Measurements from ENCODE around the gene LAMA3. TPM values are rescaled to one million over a fixed set of nuclear protein-coding genes. Genes with fewer than 3 reads are reported as not detected.
A peak's percentile ranks its signal among the peaks of the same experiment; 100 is the strongest.

The LAMA3 gene
- total RNA-seq, 1 donor from 2014 or later, result 3.5 TPM

DNA sequence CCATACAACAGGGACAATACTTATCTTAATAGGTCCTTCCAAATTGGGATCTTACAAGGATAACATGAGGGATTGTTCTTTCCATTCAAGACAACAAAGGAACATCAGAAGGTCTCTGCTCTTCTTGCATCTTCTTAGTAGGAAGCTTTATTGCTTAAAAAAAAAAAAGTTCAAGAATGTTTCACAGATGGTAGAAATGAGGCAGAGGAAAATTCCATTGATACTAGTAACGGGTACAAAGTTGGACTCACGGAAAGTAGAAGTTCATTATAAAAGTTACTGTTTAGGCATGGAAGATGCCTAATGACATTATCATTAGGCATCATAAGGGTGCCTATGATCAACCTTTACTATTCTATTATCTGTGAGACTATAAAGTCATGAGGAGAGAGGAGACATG is 136.2 kb downstream of the LAMA3 start:
- intact Hi-C loops (cut with micrococcal nuclease), result no loop called here
- TF ChIP-seq, protein P1, sequence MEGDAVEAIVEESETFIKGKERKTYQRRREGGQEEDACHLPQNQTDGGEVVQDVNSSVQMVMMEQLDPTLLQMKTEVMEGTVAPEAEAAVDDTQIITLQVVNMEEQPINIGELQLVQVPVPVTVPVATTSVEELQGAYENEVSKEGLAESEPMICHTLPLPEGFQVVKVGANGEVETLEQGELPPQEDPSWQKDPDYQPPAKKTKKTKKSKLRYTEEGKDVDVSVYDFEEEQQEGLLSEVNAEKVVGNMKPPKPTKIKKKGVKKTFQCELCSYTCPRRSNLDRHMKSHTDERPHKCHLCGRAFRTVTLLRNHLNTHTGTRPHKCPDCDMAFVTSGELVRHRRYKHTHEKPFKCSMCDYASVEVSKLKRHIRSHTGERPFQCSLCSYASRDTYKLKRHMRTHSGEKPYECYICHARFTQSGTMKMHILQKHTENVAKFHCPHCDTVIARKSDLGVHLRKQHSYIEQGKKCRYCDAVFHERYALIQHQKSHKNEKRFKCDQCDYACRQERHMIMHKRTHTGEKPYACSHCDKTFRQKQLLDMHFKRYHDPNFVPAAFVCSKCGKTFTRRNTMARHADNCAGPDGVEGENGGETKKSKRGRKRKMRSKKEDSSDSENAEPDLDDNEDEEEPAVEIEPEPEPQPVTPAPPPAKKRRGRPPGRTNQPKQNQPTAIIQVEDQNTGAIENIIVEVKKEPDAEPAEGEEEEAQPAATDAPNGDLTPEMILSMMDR (IDR thresholded peaks at IDR 0.05; ENCODE audit: borderline replicate concordance), result no peak

DNA sequence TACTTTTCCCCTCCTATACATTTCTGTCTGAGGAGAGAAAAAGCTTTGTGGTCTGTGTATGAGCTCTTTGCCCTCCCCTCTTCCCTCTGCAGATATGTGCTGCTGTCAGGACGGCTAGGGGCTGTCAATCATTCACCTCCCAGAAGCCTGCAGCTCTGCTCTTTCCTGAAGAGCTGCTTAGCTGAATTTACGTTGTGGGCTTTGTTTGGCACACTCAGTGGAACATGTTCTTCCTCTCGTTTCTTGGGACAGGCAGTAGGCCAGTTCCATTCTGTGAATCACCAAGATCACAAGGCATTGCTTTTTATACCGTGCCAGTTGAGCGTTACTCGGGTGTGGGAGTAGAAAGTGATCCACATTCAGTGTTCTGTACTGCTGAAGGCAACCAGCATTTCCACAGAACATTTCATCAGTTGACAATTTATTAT is 136.7 kb downstream of the LAMA3 start:
- peak overlapping the region; percentile 88 for H3K27ac ChIP-seq (replicated peaks)
- no peaks in the 10 kb centered on the region for H3K27me3 ChIP-seq (ENCODE audit: low read depth)
- peaks cover 23% of the 10 kb centered on the region for H3K4me1 ChIP-seq
- intact Hi-C loops (cut with micrococcal nuclease), result no loop called here
- H3K36me3 ChIP-seq, result no peaks in the 10 kb centered on the region
- DNase-seq, result peak; percentile 42
- H3K4me3 ChIP-seq, result peak overlapping the region; percentile 16
- TF ChIP-seq, protein P1 (IDR thresholded peaks at IDR 0.05; ENCODE audit: borderline replicate concordance), result no peak
- H3K9me3 ChIP-seq (replicated peaks), result no peaks in the 10 kb centered on the region

More for the DNA sequence above, 136.2 kb downstream of the LAMA3 start:
- DNase-seq, result no peak
- Histone ChIP-seq H3K9me3 (replicated peaks) (no peaks in the 10 kb centered on the region), H3K4me3 (no peak overlapping the region), H3K36me3 (no peaks in the 10 kb centered on the region), H3K27ac (replicated peaks) (peak overlapping the region; percentile 88), H3K27me3 (ENCODE audit: low read depth) (no peaks in the 10 kb centered on the region), H3K4me1 (peaks cover 23% of the 10 kb centered on the region)

DNA sequence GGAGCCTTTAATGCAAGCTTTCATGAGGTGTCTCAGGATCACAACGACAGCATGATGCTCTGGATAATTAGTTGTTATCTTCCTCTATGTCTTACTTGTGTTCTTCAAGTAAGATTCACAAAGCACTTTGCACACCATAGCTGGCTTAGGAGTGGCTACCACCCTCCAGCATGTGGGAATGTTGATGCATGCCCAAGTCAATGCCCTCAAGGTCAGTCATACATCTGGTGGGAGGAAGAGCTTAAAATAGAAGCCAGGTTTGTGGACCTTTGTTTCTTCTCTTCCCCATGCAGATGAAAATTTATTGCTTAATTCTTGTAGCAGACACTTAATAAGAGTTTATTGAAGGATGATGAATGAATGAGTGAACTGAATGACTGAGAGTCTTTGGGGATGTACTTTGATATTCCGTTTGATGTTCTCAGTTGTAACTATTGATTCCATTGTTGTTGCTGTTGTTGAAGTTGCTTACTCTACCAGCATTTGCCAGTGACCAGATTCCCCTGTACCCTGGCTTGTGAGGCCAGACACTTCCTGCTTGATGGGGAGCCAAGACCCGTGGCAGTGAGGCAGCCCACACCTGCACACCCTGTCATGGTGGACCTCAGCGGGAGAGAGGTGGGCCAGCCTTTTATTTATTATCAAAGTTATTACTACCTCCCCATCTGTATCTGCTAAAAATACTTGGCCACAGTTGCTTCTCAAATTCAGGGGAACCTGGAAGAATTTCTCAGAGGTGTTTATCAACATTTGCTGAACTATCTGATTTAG is 137.8 kb downstream of the LAMA3 start:
- intact Hi-C loops (cut with micrococcal nuclease), result no loop called here
- TF ChIP-seq, protein P1 (IDR thresholded peaks at IDR 0.05; ENCODE audit: borderline replicate concordance), result no peak
- Histone ChIP-seq H3K9me3 (replicated peaks) (no peaks in the 10 kb centered on the region), H3K4me3 (no peak overlapping the region), H3K27ac (replicated peaks) (peak overlapping the region; percentile 88), H3K4me1 (peaks cover 23% of the 10 kb centered on the region), H3K27me3 (ENCODE audit: low read depth) (no peaks in the 10 kb centered on the region), H3K36me3 (no peaks in the 10 kb centered on the region)
- no peak for DNase-seq

DNA sequence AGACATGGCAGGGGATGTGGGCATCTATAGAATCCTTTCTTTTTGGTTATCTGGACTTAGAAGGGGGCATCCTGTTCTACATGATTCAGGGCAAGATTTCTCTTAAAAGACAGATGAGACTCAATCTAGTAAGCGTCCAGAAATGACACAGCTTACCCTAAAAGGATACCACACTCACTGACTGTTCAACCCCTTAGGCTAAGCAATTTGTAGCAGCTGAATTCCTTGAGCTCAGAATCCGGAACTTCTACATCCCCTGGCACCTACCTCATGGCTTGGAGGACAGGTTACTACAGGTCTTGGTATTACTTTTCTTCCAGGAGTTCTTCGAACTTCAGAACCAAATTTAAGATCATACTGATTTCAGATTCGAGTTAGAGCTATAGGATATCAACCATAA is 138.4 kb downstream of the LAMA3 start:
- Histone ChIP-seq H3K36me3 (no peaks in the 10 kb centered on the region), H3K27me3 (ENCODE audit: low read depth) (no peaks in the 10 kb centered on the region), H3K9me3 (replicated peaks) (no peaks in the 10 kb centered on the region), H3K27ac (replicated peaks) (no peak overlapping the region), H3K4me3 (no peak overlapping the region), H3K4me1 (peaks cover 23% of the 10 kb centered on the region)
- TF ChIP-seq, protein P1 (IDR thresholded peaks at IDR 0.05; ENCODE audit: borderline replicate concordance), result no peak
- intact Hi-C loops (cut with micrococcal nuclease), result no loop called here
- no peak for DNase-seq

DNA sequence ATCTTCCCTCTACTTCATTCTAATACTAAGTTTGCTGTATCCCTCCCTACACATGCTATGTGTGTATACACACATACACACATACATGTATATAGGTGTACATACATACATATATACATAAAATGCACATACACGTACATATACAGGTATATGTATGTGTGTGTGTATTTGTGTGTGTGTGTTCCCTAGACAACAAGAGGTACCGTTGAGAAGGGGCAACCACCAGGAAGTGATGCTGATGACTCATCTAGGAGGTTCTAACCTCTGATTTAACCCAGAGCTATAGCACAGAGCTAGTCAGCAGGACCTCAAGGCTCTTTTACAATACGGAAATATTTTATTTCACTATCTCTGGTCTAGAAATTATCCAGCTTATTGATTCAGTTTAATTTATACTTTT is 139.2 kb downstream of the LAMA3 start:
- Histone ChIP-seq H3K27me3 (ENCODE audit: low read depth) (no peaks in the 10 kb centered on the region), H3K36me3 (no peaks in the 10 kb centered on the region), H3K4me3 (no peak overlapping the region), H3K27ac (replicated peaks) (no peak overlapping the region), H3K4me1 (peaks cover 23% of the 10 kb centered on the region), H3K9me3 (replicated peaks) (no peaks in the 10 kb centered on the region)
- TF ChIP-seq, protein P1 (IDR thresholded peaks at IDR 0.05; ENCODE audit: borderline replicate concordance), result no peak
- intact Hi-C loops (cut with micrococcal nuclease), result no loop called here
- DNase-seq, result no peak
